Keratinocyte (primary cell): ENCODE measurements around the gene NSF.

ENCODE experiments used
- CTCF ChIP-seq, 3 experiments: IDR thresholded peaks in 1 of 3; conservative IDR thresholded peaks in 1 of 3; optimal IDR thresholded peaks in 1 of 3; 2 replicates in 2 of 3; 3 replicates in 1 of 3; pipeline versions ENCODE3 to v1.5.1; 2011; ENCODE audit warnings: low read length in 3 of 3, mild to moderate bottlenecking in 3 of 3, moderate library complexity in 2 of 3, control low read depth in 1 of 3, inconsistent platforms in 1 of 3; ENCODE audit not compliant: insufficient read depth in 2 of 3; ENCODE audit errors: extremely low read depth in 1 of 3
- EZH2 ChIP-seq: IDR thresholded peaks from one replicate; pipeline ENCODE4 v1.6.1; 2012; ENCODE audit warnings: inconsistent platforms, mild to moderate bottlenecking, low read length, moderate library complexity

DNA sequence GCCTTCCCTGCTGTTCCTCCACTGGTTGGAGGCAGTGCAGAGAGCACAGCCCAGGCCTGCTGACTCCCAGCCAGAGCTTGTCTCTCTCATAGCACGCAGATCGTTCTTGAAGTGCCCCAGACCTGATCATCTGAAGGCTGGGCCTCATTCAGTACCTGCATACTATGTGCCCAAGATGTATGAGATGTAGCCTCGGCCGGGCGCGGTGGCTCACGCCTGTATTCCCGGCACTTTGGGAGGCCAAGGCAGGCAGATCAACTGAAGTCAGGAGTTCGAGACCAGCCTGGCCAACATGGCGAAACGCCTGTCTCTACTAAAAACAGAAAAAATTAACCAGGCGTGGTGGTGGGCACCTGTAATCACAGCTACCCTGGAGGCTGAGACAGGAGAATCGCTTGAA, 197.0 kb downstream of the NSF start:
- TF ChIP-seq EZH2 (no peak), CTCF (optimal IDR thresholded peaks at IDR 0.05 in 1 of 3, IDR thresholded peaks at IDR 0.05 in 1 of 3, conservative IDR thresholded peaks at IDR 0.05 in 1 of 3; ENCODE audit: extremely low read depth in 1 of 3, insufficient read depth in 2 of 3, low read length in 3 of 3) (no peak)
